ENCODE data around the gene PTBP1. TPM values are rescaled to one million over a fixed set of nuclear protein-coding genes. Genes with fewer than 3 reads are reported as not detected.

The PTBP1 gene
- total and polyA plus RNA-seq, 2 of the 13 experiments (the other 11 are each of a cell fraction or from before 2014, with no cell fraction given): 195 to 288 TPM

- TF ChIP-seq MTERF4 (CRISPR knock-in tag; IDR thresholded peaks at IDR 0.05) (no peak), ZFY (CRISPR knock-in tag; IDR thresholded peaks at IDR 0.05) (peak; percentile 46; the same call in 1 of the 2 replicates), RBAK (CRISPR knock-in tag; IDR thresholded peaks at IDR 0.05) (no peak), ZNF232 (CRISPR knock-in tag; IDR thresholded peaks at IDR 0.05; ENCODE audit: borderline replicate concordance) (no peak), ZNF75D (CRISPR knock-in tag; IDR thresholded peaks at IDR 0.05; ENCODE audit: borderline replicate concordance) (no peak), ZFP62 (CRISPR knock-in tag; IDR thresholded peaks at IDR 0.05) (no peak), ZNF720 (CRISPR knock-in tag; IDR thresholded peaks at IDR 0.05) (no peak), NKX3-1 (CRISPR knock-in tag; IDR thresholded peaks at IDR 0.05) (no peak), TMF1 (CRISPR knock-in tag; IDR thresholded peaks at IDR 0.05; ENCODE audit: low read depth) (peak; percentile 62; the same call in 1 of the 2 replicates), U2AF1 (optimal IDR thresholded peaks at IDR 0.05; ENCODE audit: low read depth, low read length) (peak; percentile 67), ZNF317 (CRISPR knock-in tag; IDR thresholded peaks at IDR 0.05) (no peak), ZNF138 (CRISPR knock-in tag; IDR thresholded peaks at IDR 0.05; ENCODE audit: low read depth) (peak; percentile 44; the same call in 1 of the 2 replicates), ZSCAN20 (CRISPR knock-in tag; IDR thresholded peaks at IDR 0.05; ENCODE audit: borderline replicate concordance) (0 out of 2 replicates have a peak, but pooled peaks have one; percentile 55), ATF4 (CRISPR knock-in tag; IDR thresholded peaks at IDR 0.05) (no peak), ESRRA (CRISPR knock-in tag; IDR thresholded peaks at IDR 0.05; ENCODE audit: low read depth) (no peak), U2AF2 (IDR thresholded peaks at IDR 0.05; ENCODE audit: low read depth, low read length) (no peak), HINFP (CRISPR knock-in tag; IDR thresholded peaks at IDR 0.05; ENCODE audit: low read depth) (no peak), MXD1 (CRISPR knock-in tag; IDR thresholded peaks at IDR 0.05) (peak; percentile 31; the same call in 1 of the 2 replicates), POLR2AphosphoS5 (IDR thresholded peaks at IDR 0.05; ENCODE audit: low read depth, low read length) (no peak), NFE2L1 (CRISPR knock-in tag; IDR thresholded peaks at IDR 0.05; ENCODE audit: borderline replicate concordance) (no peak), E2F2 (CRISPR knock-in tag; IDR thresholded peaks at IDR 0.05; ENCODE audit: borderline replicate concordance) (no peak), ZNF451 (CRISPR knock-in tag; IDR thresholded peaks at IDR 0.05) (no peak)
Measured at GRCh38 chr19:797528-798414, 519 bp downstream of the PTBP1 start (continued).
